Measurements from ENCODE around the gene SP6.

GRCh38 chr17:47896672-47897490 is 45.9 kb upstream of the SP6 start:
- TF ChIP-seq CTCF (IDR thresholded peaks at IDR 0.05; ENCODE audit: borderline replicate concordance, extremely low read depth, low read length, poor library complexity, severe bottlenecking) (no peak), EZH2 (IDR thresholded peaks at IDR 0.05; ENCODE audit: borderline replicate concordance, low read depth, low read length, severe bottlenecking) (no peak)
